Fibroblast of lung (primary cell): ENCODE data around the gene EPHB3. TPM values are rescaled to one million over a fixed set of nuclear protein-coding genes. Genes with fewer than 3 reads are reported as not detected.

Experiments
- DNase-seq, 2 donors: peaks; one replicate each; pipeline versions ENCODE4 v3.0.0 to v3.0.0-alpha.2; 2010; ENCODE audit warnings: low read depth in 2 of 2
- H2AFZ ChIP-seq: 2 replicates; pipeline ENCODE4 v1.5.1; 2012; ENCODE audit warnings: low read length, control low read depth, inconsistent platforms
- H3K27ac ChIP-seq: 2 replicates; pipeline ENCODE4 v1.5.1; 2011; ENCODE audit warnings: low read length, control low read depth; ENCODE audit not compliant: insufficient read depth
- H3K27me3 ChIP-seq: 2 replicates; pipeline ENCODE4 v1.5.1; 2011; ENCODE audit warnings: mild to moderate bottlenecking, low read length; ENCODE audit not compliant: control insufficient read depth, insufficient read depth
- H3K36me3 ChIP-seq: 2 replicates; pipeline ENCODE4 v1.5.1; 2011; ENCODE audit warnings: low read length; ENCODE audit not compliant: control insufficient read depth, insufficient read depth
- H3K4me1 ChIP-seq: 2 replicates; pipeline ENCODE4 v1.5.1; 2011; ENCODE audit warnings: low read length; ENCODE audit not compliant: control insufficient read depth, insufficient read depth; ENCODE audit errors: extremely low read depth
- H3K4me2 ChIP-seq: 2 replicates; pipeline ENCODE4 v1.5.1; 2011; ENCODE audit warnings: low read length, control low read depth; ENCODE audit not compliant: insufficient read depth; ENCODE audit errors: extremely low read depth
- H3K4me3 ChIP-seq, 4 experiments: fragments of 200-600 bp in 1 of 4; sonication (generic) in 1 of 4; replicated peaks in 1 of 4; 2 replicates each; pipeline ENCODE4 v1.5.1; 2011 to 2016; ENCODE audit warnings: low read length in 4 of 4, low read depth in 3 of 4, mild to moderate bottlenecking in 3 of 4, control low read depth in 2 of 4, inconsistent platforms in 1 of 4, mixed read lengths in 1 of 4; ENCODE audit not compliant: insufficient read depth in 1 of 4; ENCODE audit errors: control extremely low read depth in 1 of 4
- H3K79me2 ChIP-seq: 2 replicates; pipeline ENCODE4 v1.5.1; 2012; ENCODE audit warnings: mild to moderate bottlenecking, low read length, inconsistent platforms; ENCODE audit not compliant: control insufficient read depth, insufficient read depth
- H3K9ac ChIP-seq: 2 replicates; pipeline ENCODE4 v1.5.1; 2011; ENCODE audit warnings: mild to moderate bottlenecking, low read length, control low read depth; ENCODE audit not compliant: insufficient read depth
- H3K9me3 ChIP-seq: 2 replicates; pipeline ENCODE4 v1.5.1; 2012; ENCODE audit warnings: low read depth, low read length; ENCODE audit not compliant: control insufficient read depth, insufficient read depth
- H4K20me1 ChIP-seq: 2 replicates; pipeline ENCODE4 v1.5.1; 2011; ENCODE audit warnings: low read length; ENCODE audit not compliant: control insufficient read depth, insufficient read depth; ENCODE audit errors: extremely low read depth
- EZH2 ChIP-seq: IDR thresholded peaks from 2 replicates; pipeline ENCODE4 v1.5.1; 2012; ENCODE audit warnings: low read length, control low read depth, mild to moderate bottlenecking; ENCODE audit errors: missing control alignments
- polyA plus RNA-seq, 2 donors: library from polyadenylated mRNA; depleted of rRNA in 1 of 2; stranded (reverse) in 1 of 2; unstranded in 1 of 2; fragments of >200 nt; gene quantifications; 2 replicates each; pipeline ENCODE4 v1.2.1, GENCODE V29; 2011 to 2012; ENCODE audit warnings: missing spikeins in 1 of 2
- total RNA-seq: library from RNA; depleted of rRNA; stranded (reverse); fragments of >200 nt; gene quantifications from 2 replicates; pipeline ENCODE4 v1.2.1, GENCODE V29; 2014
- TF ChIP-seq, protein P1 (sequence below), 2 donors: IDR thresholded peaks in 1 of 2; conservative IDR thresholded peaks in 1 of 2; 1 replicate in 1 of 2; 2 replicates in 1 of 2; pipeline ENCODE4 v1.5.1; 2011 to 2012; ENCODE audit warnings: low read length in 2 of 2, control low read depth in 1 of 2, inconsistent platforms in 1 of 2, low read depth in 1 of 2, mild to moderate bottlenecking in 1 of 2

Gene EPHB3
- total and polyA plus RNA-seq, 2 donors (not counting 1 experiment from before 2014, with no cell fraction given): 1.6 to 7.6 TPM

GRCh38 chr3:184590795-184591194 is 29.2 kb downstream of the EPHB3 start:
- Histone ChIP-seq H3K4me3 (no peak overlapping the region), H3K36me3 (no peaks in the 10 kb centered on the region), H3K4me2 (no peak overlapping the region), H3K27ac (no peak overlapping the region), H4K20me1 (no peaks in the 10 kb centered on the region), H2AFZ (no peak overlapping the region), H3K9ac (no peak overlapping the region), H3K79me2 (no peaks in the 10 kb centered on the region), H3K27me3 (peaks cover 3% of the 10 kb centered on the region), H3K9me3 (no peaks in the 10 kb centered on the region), H3K4me1 (peaks cover 4% of the 10 kb centered on the region)
- TF ChIP-seq EZH2: no peak
- TF ChIP-seq, protein P1, sequence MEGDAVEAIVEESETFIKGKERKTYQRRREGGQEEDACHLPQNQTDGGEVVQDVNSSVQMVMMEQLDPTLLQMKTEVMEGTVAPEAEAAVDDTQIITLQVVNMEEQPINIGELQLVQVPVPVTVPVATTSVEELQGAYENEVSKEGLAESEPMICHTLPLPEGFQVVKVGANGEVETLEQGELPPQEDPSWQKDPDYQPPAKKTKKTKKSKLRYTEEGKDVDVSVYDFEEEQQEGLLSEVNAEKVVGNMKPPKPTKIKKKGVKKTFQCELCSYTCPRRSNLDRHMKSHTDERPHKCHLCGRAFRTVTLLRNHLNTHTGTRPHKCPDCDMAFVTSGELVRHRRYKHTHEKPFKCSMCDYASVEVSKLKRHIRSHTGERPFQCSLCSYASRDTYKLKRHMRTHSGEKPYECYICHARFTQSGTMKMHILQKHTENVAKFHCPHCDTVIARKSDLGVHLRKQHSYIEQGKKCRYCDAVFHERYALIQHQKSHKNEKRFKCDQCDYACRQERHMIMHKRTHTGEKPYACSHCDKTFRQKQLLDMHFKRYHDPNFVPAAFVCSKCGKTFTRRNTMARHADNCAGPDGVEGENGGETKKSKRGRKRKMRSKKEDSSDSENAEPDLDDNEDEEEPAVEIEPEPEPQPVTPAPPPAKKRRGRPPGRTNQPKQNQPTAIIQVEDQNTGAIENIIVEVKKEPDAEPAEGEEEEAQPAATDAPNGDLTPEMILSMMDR (conservative IDR thresholded peaks at IDR 0.05 in 1 of 2, IDR thresholded peaks at IDR 0.05 in 1 of 2; ENCODE audit: low read depth in 1 of 2, low read length in 2 of 2): no peak
- DNase-seq: peak in 1 of 2 donors; percentile 64

GRCh38 chr3:184591789-184592188 is 30.2 kb downstream of the EPHB3 start:
- Histone ChIP-seq H3K27ac (no peak overlapping the region), H4K20me1 (no peaks in the 10 kb centered on the region), H3K27me3 (peaks cover 3% of the 10 kb centered on the region), H3K9me3 (no peaks in the 10 kb centered on the region), H3K9ac (no peak overlapping the region), H3K4me1 (peaks cover 4% of the 10 kb centered on the region), H3K79me2 (no peaks in the 10 kb centered on the region), H3K4me3 (no peak overlapping the region), H3K4me2 (no peak overlapping the region), H2AFZ (no peak overlapping the region), H3K36me3 (no peaks in the 10 kb centered on the region)
- DNase-seq: no peak
- TF ChIP-seq EZH2: no peak
- TF ChIP-seq, protein P1 (conservative IDR thresholded peaks at IDR 0.05 in 1 of 2, IDR thresholded peaks at IDR 0.05 in 1 of 2; ENCODE audit: low read depth in 1 of 2, low read length in 2 of 2): no peak

DNA sequence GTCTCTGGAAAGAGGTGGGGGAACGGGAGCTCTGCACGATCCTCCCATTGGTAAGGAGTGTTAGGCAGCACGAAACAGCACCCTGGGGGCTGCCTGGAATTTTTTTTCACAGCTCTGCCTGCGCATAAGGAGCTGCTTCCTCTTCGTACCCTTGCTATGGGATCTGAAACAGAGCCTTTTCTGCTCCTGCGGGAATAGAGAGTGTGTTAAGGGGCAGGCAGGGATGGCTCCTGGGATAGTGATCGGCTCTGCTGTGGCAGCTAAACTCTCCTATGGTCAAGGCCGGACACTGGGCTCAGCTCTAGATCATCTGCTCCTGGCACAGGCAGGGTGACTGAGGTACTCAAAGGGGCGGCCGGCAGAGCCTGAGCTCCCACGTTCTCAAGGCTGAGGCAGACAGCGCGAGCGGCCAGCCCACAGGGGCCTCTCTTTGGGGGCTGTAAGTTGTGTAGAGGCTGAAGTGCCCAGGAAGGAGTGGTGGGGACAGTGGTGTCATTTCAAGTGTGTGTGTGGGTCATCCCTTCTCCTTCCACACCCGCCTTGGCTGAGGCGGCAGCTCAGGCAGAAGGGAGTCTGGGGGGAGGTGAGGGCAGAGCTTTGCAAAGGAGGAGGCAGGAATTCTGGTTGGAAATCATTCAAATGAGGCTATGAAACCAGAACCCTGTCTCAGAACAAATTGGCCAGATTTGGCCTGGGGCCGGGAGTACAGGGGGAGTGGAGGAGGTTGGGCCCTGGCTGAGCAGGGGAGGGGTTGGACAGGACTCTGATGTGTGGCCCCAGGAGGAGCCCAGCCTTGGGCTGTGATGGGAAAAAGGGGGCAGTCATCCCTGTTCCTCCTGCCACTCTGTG is 31.0 kb downstream of the EPHB3 start:
- Histone ChIP-seq H3K36me3 (no peaks in the 10 kb centered on the region), H3K79me2 (no peaks in the 10 kb centered on the region), H3K27me3 (peaks cover 3% of the 10 kb centered on the region), H4K20me1 (no peaks in the 10 kb centered on the region), H3K9ac (no peak overlapping the region), H3K4me1 (peaks cover 4% of the 10 kb centered on the region), H3K4me2 (no peak overlapping the region), H2AFZ (no peak overlapping the region), H3K27ac (no peak overlapping the region), H3K9me3 (no peaks in the 10 kb centered on the region), H3K4me3 (no peak overlapping the region)
- DNase-seq: peak; percentile 43 to 64
- no peak for TF ChIP-seq EZH2
- TF ChIP-seq, protein P1 (conservative IDR thresholded peaks at IDR 0.05 in 1 of 2, IDR thresholded peaks at IDR 0.05 in 1 of 2; ENCODE audit: low read depth in 1 of 2, low read length in 2 of 2): no peak
